Amniotic epithelial cell (primary cell): ENCODE measurements around the gene FABP6.

Experiments
- DNase-seq: peaks from one replicate; pipeline ENCODE4 v3.0.0-alpha.2; 2010; ENCODE audit warnings: low read depth

FABP6 gene

GRCh38 chr5:160262151-160263074 lies 33.1 kb downstream of the FABP6 start:
- no peak for DNase-seq

GRCh38 chr5:160263326-160263855 lies 34.1 kb downstream of the FABP6 start:
- DNase-seq: no peak

- no peak for DNase-seq
Measured at GRCh38 chr5:160266044-160266443, 36.7 kb downstream of the FABP6 start.

- DNase-seq: no peak
Measured at GRCh38 chr5:160266752-160267345, 37.5 kb downstream of the FABP6 start.

GRCh38 chr5:160268121-160268520 lies 38.8 kb downstream of the FABP6 start:
- DNase-seq: no peak

- peak; percentile 57 for DNase-seq
Measured at GRCh38 chr5:160269017-160269416, 39.7 kb downstream of the FABP6 start.

GRCh38 chr5:160270704-160271103 lies 41.4 kb downstream of the FABP6 start:
- no peak for DNase-seq

- DNase-seq: no peak
Measured at GRCh38 chr5:160271396-160271795, 42.1 kb downstream of the FABP6 start.

GRCh38 chr5:160271836-160272235 lies 42.5 kb downstream of the FABP6 start:
- no peak for DNase-seq

- no peak for DNase-seq
Measured at GRCh38 chr5:160272264-160272663, 43.0 kb downstream of the FABP6 start.

- no peak for DNase-seq
Measured at GRCh38 chr5:160272889-160273288, 43.6 kb downstream of the FABP6 start.

- no peak for DNase-seq
Measured at GRCh38 chr5:160274483-160274931, 45.2 kb downstream of the FABP6 start.

- DNase-seq: no peak
Measured at GRCh38 chr5:160278343-160278742, 49.0 kb downstream of the FABP6 start.

GRCh38 chr5:160280384-160281095 lies 51.2 kb downstream of the FABP6 start:
- DNase-seq: no peak

- no peak for DNase-seq
Measured at GRCh38 chr5:160281275-160281674, 52.0 kb downstream of the FABP6 start.

GRCh38 chr5:160284291-160284873 lies 55.1 kb downstream of the FABP6 start:
- DNase-seq: no peak

- no peak for DNase-seq
Measured at GRCh38 chr5:160285316-160285715, 56.0 kb downstream of the FABP6 start.

- DNase-seq: no peak
Measured at GRCh38 chr5:160286947-160287346, 57.6 kb downstream of the FABP6 start.

GRCh38 chr5:160287378-160288051 lies 58.2 kb downstream of the FABP6 start:
- peak; percentile 12 for DNase-seq
